ENCODE data around the gene RSPO4. TPM values are rescaled to one million over a fixed set of nuclear protein-coding genes. Genes with fewer than 3 reads are reported as not detected.

RSPO4 gene
- total and polyA plus RNA-seq, 9 of the 15 experiments (the other 6 are each of a cell fraction or from before 2014, with no cell fraction given): 0.04 to 0.34 TPM; not detected in 7

GRCh38 chr20:962223-962622, 39.9 kb downstream of the RSPO4 start:
- FAIRE-seq: no peak
- Histone ChIP-seq H3K27ac (ENCODE audit: extremely low read depth, low read depth, low read length) (no peak overlapping the region), H3K79me2 (ENCODE audit: control insufficient read depth, insufficient read depth, low read length) (no peaks in the 10 kb centered on the region), H3K4me3 (no peak overlapping the region), H3K4me1 (replicated peaks in 1 of 2; ENCODE audit: control insufficient read depth in 2 of 2, insufficient read depth in 2 of 2, low read length in 2 of 2) (peaks cover 0 to 6% of the 10 kb centered on the region in 2 experiments; a peak in 2 of 5 replicates), H4K20me1 (replicated peaks; ENCODE audit: control insufficient read depth, insufficient read depth, low read length) (no peaks in the 10 kb centered on the region), H3K27me3 (ENCODE audit: control insufficient read depth in 2 of 2, insufficient read depth in 2 of 2, low read length in 2 of 2) (peaks cover 8 to 57% of the 10 kb centered on the region in 2 experiments), H3K9ac (ENCODE audit: insufficient read depth in 1 of 2, low read depth in 2 of 2, low read length in 2 of 2) (no peak overlapping the region), H3K36me3 (ENCODE audit: control insufficient read depth, insufficient read depth, low read length) (no peaks in the 10 kb centered on the region), H3K9me3 (replicated peaks; ENCODE audit: control insufficient read depth, insufficient read depth, low read depth, low read length) (no peaks in the 10 kb centered on the region), H3K9me1 (ENCODE audit: control insufficient read depth, insufficient read depth, low read length) (no peaks in the 10 kb centered on the region), H3K4me2 (ENCODE audit: insufficient read depth, low read length) (no peak overlapping the region), H2AFZ (ENCODE audit: low read depth, low read length) (no peak overlapping the region)
- CTCF ChIA-PET (ENCODE audit: low intra/inter-chr PET ratio): no interaction called here
- no peak for DNase-seq (ENCODE audit: extremely low read depth in 1 of 4, low spot score in 3 of 4)
- no TSS peak for BruUV-seq (replicated peaks)
- 0% methylated on average over 2 of the region's 3 CpGs for WGBS (ENCODE audit: insufficient coverage, low coverage, missing lambda C conversion rate)
- no peak for ATAC-seq
- in situ Hi-C loops (cut with MboI): no loop called here
- TF ChIP-seq PRDM10 (IDR thresholded peaks at IDR 0.05; ENCODE audit: partially characterized antibody) (peak; percentile 83), ZNF253 (CRISPR knock-in tag; conservative IDR thresholded peaks at IDR 0.05) (no peak), HMGXB4 (CRISPR knock-in tag; IDR thresholded peaks at IDR 0.05) (no peak), ZNF76 (CRISPR knock-in tag; IDR thresholded peaks at IDR 0.05; ENCODE audit: borderline replicate concordance) (no peak), MCM5 (IDR thresholded peaks at IDR 0.05; ENCODE audit: low read depth) (no peak), MIER1 (IDR thresholded peaks at IDR 0.05; ENCODE audit: low read depth) (no peak), ELF2 (CRISPR knock-in tag; IDR thresholded peaks at IDR 0.05) (no peak)
- POLR2A ChIA-PET: no interaction called here
- intact Hi-C loops (cut with micrococcal nuclease): no loop called here
